Measurements from ENCODE around the gene IRF6. TPM values are rescaled to one million over a fixed set of nuclear protein-coding genes. Genes with fewer than 3 reads are reported as not detected.

IRF6 gene
- total RNA-seq, 1 donor from 2014 or later, result 43.3 TPM

- Histone ChIP-seq H3K9me3 (replicated peaks) (no peaks in the 10 kb centered on the region), H3K36me3 (no peaks in the 10 kb centered on the region), H3K4me1 (peaks cover 22% of the 10 kb centered on the region), H3K4me3 (no peak overlapping the region), H3K27me3 (ENCODE audit: low read depth) (no peaks in the 10 kb centered on the region), H3K27ac (replicated peaks) (no peak overlapping the region)
- no peak for TF ChIP-seq CTCF (IDR thresholded peaks at IDR 0.05; ENCODE audit: borderline replicate concordance)
- no peak for DNase-seq
- intact Hi-C loops (cut with micrococcal nuclease), result no loop called here
Measured at GRCh38 chr1:209767706-209768105, 38.2 kb downstream of the IRF6 start.

GRCh38 chr1:209767096-209767495 is 38.8 kb downstream of the IRF6 start:
- no peak for TF ChIP-seq CTCF (IDR thresholded peaks at IDR 0.05; ENCODE audit: borderline replicate concordance)
- intact Hi-C loops (cut with micrococcal nuclease), result no loop called here
- no peaks in the 10 kb centered on the region for H3K36me3 ChIP-seq
- peaks cover 22% of the 10 kb centered on the region for H3K4me1 ChIP-seq
- H3K4me3 ChIP-seq, result no peak overlapping the region
- no peaks in the 10 kb centered on the region for H3K9me3 ChIP-seq (replicated peaks)
- no peaks in the 10 kb centered on the region for H3K27me3 ChIP-seq (ENCODE audit: low read depth)
- DNase-seq, result no peak
- H3K27ac ChIP-seq (replicated peaks), result no peak overlapping the region

GRCh38 chr1:209766051-209766450 is 39.9 kb downstream of the IRF6 start:
- Histone ChIP-seq H3K4me1 (peaks cover 22% of the 10 kb centered on the region), H3K36me3 (no peaks in the 10 kb centered on the region), H3K27me3 (ENCODE audit: low read depth) (no peaks in the 10 kb centered on the region), H3K27ac (replicated peaks) (no peak overlapping the region), H3K4me3 (no peak overlapping the region), H3K9me3 (replicated peaks) (no peaks in the 10 kb centered on the region)
- intact Hi-C loops (cut with micrococcal nuclease), result no loop called here
- DNase-seq, result no peak
- no peak for TF ChIP-seq CTCF (IDR thresholded peaks at IDR 0.05; ENCODE audit: borderline replicate concordance)

- H3K36me3 ChIP-seq, result no peaks in the 10 kb centered on the region
- no peak for DNase-seq
- peaks cover 6% of the 10 kb centered on the region for H3K4me1 ChIP-seq
- no peak overlapping the region for H3K27ac ChIP-seq (replicated peaks)
- H3K9me3 ChIP-seq (replicated peaks), result no peaks in the 10 kb centered on the region
- no peak for TF ChIP-seq CTCF (IDR thresholded peaks at IDR 0.05; ENCODE audit: borderline replicate concordance)
- intact Hi-C loops (cut with micrococcal nuclease), result no loop called here
- no peak overlapping the region for H3K4me3 ChIP-seq
- H3K27me3 ChIP-seq (ENCODE audit: low read depth), result no peaks in the 10 kb centered on the region
Measured at GRCh38 chr1:209761011-209761635, 44.8 kb downstream of the IRF6 start.

- no peak for DNase-seq
- intact Hi-C loops (cut with micrococcal nuclease), result no loop called here
- Histone ChIP-seq H3K9me3 (replicated peaks) (no peaks in the 10 kb centered on the region), H3K4me3 (no peak overlapping the region), H3K27ac (replicated peaks) (no peak overlapping the region), H3K4me1 (peaks cover 6% of the 10 kb centered on the region), H3K36me3 (no peaks in the 10 kb centered on the region), H3K27me3 (ENCODE audit: low read depth) (no peaks in the 10 kb centered on the region)
- TF ChIP-seq CTCF (IDR thresholded peaks at IDR 0.05; ENCODE audit: borderline replicate concordance), result no peak
Measured at GRCh38 chr1:209759829-209760359, 46.0 kb downstream of the IRF6 start.
